Mesenteric fat pad (tissue), 1 donor: ENCODE results near the gene PIP5KL1. TPM values are rescaled to one million over a fixed set of nuclear protein-coding genes. Genes with fewer than 3 reads are reported as not detected.

Source experiments
- DNase-seq: peaks from one replicate; pipeline ENCODE4 v3.0.0-alpha.2; 2020; ENCODE audit warnings: low spot score
- long read RNA-seq: library from polyadenylated mRNA; unstranded; transcript quantifications from one replicate; pipeline ENCODE4 v2.0.0, GENCODE V29; 2020
- total RNA-seq: library from RNA; stranded (reverse); fragmentation: NEBNext Ultra II Directional; extraction: Animal tissue kit (Norgen Biotek cat#: 25700); gene quantifications from one replicate; pipeline ENCODE4 v1.2.1, GENCODE V29; 2021
- donor health status: DM: yes; HTN: yes; CAD: no.

The PIP5KL1 gene, protein sequence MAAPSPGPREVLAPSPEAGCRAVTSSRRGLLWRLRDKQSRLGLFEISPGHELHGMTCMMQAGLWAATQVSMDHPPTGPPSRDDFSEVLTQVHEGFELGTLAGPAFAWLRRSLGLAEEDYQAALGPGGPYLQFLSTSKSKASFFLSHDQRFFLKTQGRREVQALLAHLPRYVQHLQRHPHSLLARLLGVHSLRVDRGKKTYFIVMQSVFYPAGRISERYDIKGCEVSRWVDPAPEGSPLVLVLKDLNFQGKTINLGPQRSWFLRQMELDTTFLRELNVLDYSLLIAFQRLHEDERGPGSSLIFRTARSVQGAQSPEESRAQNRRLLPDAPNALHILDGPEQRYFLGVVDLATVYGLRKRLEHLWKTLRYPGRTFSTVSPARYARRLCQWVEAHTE
- total RNA-seq = 2.2 TPM
- long read RNA-seq, partial matches to known transcripts = 0 of 5 reads
- long read RNA-seq, other reads (novel, unspliced or antisense) = 5 of 5 reads

- DNase-seq = peak; percentile 95
Measured at GRCh38 chr9:127930231-127931091, at the start of gene PIP5KL1. PIP5KL1 (minus strand) TSS chr9:127930777; CDS start chr9:127930752, 25 bp downstream.

GRCh38 chr9:127980060-127980705 is 49.6 kb upstream of the PIP5KL1 start:
- DNase-seq = no peak

DNA sequence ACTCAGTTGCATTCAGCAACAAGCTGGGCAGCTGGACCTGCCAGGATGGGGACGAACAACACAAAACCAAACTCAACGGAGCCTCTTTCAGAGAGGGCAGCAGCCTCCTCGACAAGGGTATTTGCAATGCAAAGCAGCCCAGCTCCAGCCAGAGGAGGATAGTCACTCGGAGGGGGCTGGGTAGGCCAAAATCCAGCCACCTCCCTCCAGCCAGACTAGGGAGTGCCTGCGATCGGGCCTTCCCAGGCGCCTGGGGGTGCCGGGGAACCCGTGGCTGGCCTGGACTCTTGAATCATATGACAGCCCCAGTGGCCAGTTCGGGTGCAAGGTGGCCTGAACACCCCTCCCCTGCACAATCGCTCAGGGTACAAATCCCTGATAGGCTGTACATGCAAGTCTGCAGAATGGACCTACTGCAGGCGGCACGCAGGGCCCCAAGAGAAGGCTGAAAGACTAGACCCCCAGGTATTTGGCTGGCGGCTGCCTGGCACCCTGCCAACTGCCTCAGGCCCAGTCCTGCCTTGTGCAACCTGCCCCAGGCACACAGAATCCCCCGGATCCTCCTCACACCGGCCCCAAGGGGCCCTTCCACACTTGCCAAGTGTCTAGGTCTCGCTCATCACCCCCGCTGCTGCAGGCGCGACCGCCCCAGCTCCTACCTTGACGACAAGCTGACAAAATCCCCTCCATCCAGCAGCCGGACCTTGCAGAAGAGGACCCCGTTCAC is 48.9 kb upstream of the PIP5KL1 start:
- no peak for DNase-seq

DNA sequence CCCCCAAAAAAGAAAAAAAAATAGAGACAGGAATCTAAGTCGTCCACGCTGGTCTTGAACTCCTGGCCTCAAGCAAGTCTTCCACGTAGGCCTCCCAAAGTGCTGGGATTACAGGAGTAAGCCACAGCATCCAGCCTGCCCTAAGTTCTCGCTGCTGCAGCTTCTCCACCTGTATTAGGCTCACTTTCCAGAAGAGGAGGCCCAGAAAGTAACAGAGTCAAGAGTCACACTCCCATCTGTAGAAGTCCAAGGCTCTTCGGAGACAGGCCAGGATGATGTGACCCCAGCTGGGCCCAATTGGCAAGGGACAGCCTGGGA is 48.4 kb upstream of the PIP5KL1 start:
- no peak for DNase-seq

DNA sequence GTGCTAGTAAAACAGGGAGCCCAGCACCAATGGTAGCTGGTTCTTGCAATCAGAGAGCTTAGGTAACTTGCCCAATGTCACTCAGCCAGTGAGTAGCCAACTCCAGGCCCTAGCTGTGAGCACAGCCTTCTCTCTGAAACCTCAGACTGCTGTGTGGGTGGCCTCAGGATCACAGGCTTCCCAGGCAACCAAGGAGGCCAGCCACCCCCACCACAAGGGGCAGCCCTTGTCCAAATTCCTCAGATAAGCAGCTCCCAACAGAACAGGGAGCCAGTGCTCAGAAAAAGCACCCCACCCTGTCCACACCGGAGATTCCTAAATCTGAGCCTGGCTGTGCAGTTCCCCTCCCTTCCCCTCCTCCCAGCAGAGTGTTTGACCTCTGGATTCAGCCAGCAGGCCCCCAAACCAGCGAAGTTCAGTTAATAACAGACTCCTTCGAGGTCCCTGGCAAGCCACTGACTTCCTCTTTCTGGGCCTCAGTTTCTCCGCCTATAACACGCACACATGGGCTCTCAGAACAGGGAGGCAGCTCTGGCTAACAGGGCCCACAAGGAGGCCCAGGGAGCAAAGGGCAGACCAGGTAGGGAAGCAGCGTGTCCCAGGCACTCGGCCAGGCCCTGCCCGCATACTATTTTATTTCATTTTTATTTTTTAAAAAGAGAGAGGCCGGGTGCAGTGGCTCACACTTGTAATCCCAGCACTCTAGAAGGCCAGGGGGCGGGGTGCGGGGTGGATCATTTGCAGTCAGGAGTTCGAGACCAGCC is 47.5 kb upstream of the PIP5KL1 start:
- DNase-seq = no peak

GRCh38 chr9:127977009-127977883 is 46.7 kb upstream of the PIP5KL1 start:
- DNase-seq = no peak

DNA sequence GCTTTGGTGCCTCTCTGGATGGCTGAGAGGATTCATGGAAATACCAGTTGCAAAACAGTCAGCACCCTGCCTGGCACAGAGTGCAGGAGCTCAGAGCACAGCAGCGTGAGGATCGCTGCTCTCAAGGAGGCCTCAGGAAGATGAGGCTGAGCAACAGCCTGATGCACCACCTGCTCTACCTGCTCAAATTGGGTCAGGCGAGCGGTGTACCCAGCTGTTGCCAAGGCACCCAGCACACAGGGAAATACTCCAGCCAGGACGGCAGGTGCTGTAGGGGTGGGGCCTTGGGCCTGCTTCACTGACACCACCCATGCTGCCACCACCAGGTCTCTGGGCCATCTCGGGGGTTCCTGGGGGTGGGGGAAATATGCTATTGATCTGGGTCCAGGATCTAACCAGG is 45.9 kb upstream of the PIP5KL1 start:
- DNase-seq = no peak

DNA sequence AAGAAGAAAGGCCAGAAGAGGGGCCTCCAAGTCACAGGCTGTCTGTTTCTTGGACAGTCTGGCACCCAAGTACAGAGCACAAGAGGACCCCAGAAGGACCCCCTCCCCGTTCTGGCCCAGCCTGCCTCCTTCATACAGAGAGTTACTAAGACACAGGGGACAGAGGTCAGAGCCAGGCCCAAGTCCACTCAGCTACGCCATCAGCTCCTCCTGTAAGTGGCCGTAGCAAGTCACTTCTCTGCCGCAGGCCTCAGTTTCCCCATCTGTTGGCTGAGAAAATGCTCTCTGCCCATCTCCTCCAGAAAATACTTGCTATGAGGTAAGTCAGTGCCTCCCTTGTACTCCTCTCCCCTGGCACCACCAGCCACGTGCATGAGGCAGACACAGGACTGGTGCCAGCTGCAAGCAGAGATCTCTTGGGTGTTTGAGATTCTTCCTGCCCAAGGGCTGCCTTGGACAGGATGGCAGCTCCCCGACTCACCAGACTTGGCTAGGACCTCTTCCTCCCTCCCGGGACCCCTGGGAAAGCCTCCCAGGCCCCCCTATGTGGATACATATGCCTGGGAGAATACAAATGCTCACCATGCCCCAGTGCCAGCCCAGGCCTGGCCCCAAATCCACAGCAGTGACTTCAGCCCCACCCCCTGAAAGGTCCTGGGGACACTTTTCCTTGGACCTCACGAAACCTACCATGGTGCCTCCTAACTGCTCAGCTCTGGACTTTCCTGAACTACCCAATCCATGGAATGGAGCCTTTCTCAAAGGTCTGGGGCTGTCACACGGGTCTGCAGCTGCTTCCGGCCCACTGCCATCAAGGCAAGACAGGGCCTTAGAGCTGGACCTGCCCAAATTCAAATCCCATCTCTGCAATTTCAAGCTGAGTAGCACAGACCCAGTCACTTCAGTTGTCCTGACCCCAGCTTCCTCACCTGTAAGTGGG is 45.1 kb upstream of the PIP5KL1 start:
- no peak for DNase-seq

DNA sequence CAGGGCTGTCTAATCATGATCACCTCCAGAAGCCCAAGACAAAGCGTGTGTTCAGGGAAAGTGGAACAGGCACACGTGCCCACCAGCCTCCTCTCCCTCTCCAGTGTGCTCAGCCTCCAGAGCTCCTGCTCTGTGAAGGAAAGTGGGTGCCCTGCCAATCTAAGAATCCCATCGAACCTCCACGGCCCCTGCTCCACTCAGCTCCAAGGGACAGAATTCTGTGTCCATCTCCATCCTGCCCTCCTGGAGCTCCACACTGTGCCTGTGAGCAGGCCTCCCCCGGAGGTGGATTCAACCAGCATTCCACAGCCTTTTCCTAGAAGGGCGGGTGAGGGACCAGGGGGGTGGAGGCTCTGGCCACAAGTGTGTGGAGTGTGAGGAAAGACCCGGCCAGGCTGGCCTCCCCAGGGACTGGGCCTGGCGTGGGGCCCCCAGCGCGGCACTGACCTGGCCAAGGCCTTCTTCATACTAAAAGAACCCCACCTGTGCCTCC is 44.2 kb upstream of the PIP5KL1 start:
- no peak for DNase-seq

DNA sequence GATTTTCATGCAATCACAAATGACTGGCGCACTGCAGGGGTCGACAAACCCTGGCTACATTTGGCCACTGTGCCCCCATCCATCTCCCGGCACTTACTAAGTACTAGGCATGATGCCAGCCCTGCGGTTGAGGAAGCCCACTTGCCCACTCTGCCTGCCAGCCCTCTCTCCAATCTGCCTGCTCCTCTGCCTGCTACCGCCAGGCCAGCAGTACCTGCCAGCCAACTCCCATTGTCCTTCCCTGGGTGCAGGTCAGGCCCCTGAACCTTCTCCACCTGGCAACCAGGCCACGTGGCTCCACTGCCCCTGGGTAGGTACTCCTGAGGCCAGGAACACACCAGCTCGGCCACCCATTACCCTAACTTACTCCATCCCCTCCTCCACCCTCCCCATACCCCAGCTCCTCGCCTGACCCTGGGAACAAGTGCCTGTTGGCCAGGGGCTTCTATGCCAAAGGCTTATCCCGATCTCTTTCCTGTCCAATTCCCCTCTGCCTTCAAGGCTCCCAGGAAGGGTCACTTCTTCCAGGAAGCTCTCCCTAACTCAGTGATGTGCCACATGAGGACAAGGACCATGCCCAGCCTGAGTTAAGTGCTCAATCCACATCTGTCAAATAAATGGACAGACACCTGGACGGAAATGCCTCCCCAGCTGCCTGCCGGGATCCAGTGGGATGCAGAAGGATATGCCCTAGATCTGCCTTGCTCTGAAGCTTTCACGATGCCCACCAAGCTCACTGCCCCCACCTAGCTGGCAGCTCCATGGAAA is 43.6 kb upstream of the PIP5KL1 start:
- DNase-seq = no peak

DNA sequence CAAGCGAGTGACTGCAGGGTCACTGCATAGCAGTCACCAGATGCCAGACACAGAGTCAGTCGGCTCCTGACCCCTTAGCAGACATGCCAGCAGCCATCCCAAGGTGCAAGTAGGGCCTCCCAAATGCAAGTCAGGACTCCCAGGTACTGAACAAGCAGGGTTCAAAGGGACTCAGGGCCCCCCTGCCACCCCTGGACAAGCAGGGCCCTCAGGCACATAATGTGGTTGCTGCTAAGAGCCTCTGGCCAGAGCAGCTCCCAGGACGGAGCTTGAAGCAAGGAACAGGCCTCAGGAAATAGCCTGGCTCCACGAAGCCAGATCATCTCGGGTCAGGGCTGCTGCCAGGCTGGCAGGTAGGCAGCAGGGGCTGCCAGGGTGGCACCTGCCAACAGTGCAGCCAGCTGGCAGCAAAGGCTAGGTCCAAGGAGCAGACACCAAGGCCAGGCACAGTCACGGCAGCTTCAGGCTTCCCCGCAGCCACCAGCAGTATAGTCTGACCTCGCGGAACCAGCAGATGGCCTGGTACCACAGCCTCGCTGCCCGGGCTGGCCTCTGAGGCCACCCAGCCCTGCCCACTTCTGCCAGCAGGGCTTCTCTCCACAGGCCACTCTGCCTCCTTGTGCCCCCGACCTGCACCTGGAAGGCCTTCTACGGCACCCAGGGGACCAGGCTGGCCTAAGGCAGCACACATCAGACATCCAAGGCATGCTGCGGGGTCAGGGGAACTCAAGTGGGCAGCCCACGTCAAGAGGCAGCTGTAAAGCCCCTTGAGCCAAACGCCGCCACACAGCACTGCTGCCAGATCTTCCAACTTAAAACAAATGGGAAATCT is 42.8 kb upstream of the PIP5KL1 start:
- DNase-seq = no peak

GRCh38 chr9:127972236-127972871 is 41.8 kb upstream of the PIP5KL1 start:
- DNase-seq = no peak

- no peak for DNase-seq
Measured at GRCh38 chr9:127971357-127972235, 41.0 kb upstream of the PIP5KL1 start.

GRCh38 chr9:127970401-127971313 is 40.1 kb upstream of the PIP5KL1 start:
- no peak for DNase-seq
